H1 (cell line): Measurements from ENCODE around the gene ACKR3.

Experiments used
- CREB1 ChIP-seq: IDR thresholded peaks from 2 replicates; pipeline ENCODE4 v1.6.1; 2012; ENCODE audit warnings: inconsistent platforms
- CTCF ChIP-seq, 3 experiments: IDR thresholded peaks; 1 replicate in 2 of 3; 2 replicates in 1 of 3; pipeline versions ENCODE4 v1.5.1 to v1.6.1; 2011; ENCODE audit warnings: low read length in 3 of 3, mild to moderate bottlenecking in 3 of 3, inconsistent platforms in 2 of 3, low read depth in 1 of 3, moderate library complexity in 1 of 3; ENCODE audit not compliant: insufficient read depth in 1 of 3; ENCODE audit errors: control extremely low read depth in 1 of 3
- EP300 ChIP-seq, 2 experiments: IDR thresholded peaks; 1 replicate in 1 of 2; 2 replicates in 1 of 2; pipeline ENCODE4 v1.6.1; 2011 to 2012; ENCODE audit warnings: low read depth in 2 of 2, low read length in 2 of 2, mild to moderate bottlenecking in 2 of 2, borderline replicate concordance in 1 of 2, inconsistent platforms in 1 of 2, moderate library complexity in 1 of 2
- JUND ChIP-seq: IDR thresholded peaks from 2 replicates; pipeline ENCODE4 v1.6.1; 2011; ENCODE audit warnings: mild to moderate bottlenecking, improper control_type of control experiment, low read length
- NANOG ChIP-seq: IDR thresholded peaks from 2 replicates; pipeline ENCODE4 v1.6.1; 2011; ENCODE audit warnings: low read length, low read depth, mild to moderate bottlenecking, inconsistent platforms; ENCODE audit not compliant: insufficient read depth, poor library complexity, severe bottlenecking
- POLR2A ChIP-seq, 2 experiments: IDR thresholded peaks; 1 replicate in 1 of 2; 2 replicates in 1 of 2; pipeline ENCODE4 v1.6.1; 2011; ENCODE audit warnings: low read depth in 2 of 2, low read length in 2 of 2, mild to moderate bottlenecking in 2 of 2; ENCODE audit errors: control extremely low read depth in 1 of 2
- POLR2AphosphoS5 ChIP-seq: IDR thresholded peaks from 2 replicates; pipeline ENCODE4 v1.6.1; 2011; ENCODE audit warnings: low read depth, low read length
- RBBP5 ChIP-seq: IDR thresholded peaks from 2 replicates; pipeline ENCODE4 v1.7.1; 2012; ENCODE audit warnings: low read depth, mild to moderate bottlenecking, inconsistent platforms, low read length, moderate library complexity, borderline replicate concordance
- RNF2 ChIP-seq: fragments of 200-900, 300-1000 bp; sonication (generic); IDR thresholded peaks from 2 replicates; pipeline ENCODE4 v1.7.1; 2016; ENCODE audit warnings: borderline replicate concordance, low read depth, mild to moderate bottlenecking, antibody characterized with exemption, low read length; ENCODE audit not compliant: poor library complexity, severe bottlenecking; ENCODE audit errors: missing control alignments
- SP1 ChIP-seq: IDR thresholded peaks from 2 replicates; pipeline ENCODE4 v1.6.1; 2011; ENCODE audit warnings: low read depth, low read length
- SUZ12 ChIP-seq: fragments of 200-600 bp; sonication (generic); IDR thresholded peaks from 2 replicates; pipeline ENCODE4 v1.6.1; 2012; ENCODE audit warnings: mild to moderate bottlenecking, inconsistent platforms, low read length, moderate library complexity, mixed read lengths
- TAF1 ChIP-seq: IDR thresholded peaks from 2 replicates; pipeline ENCODE4 v1.6.1; 2011; ENCODE audit warnings: mild to moderate bottlenecking, low read depth, low read length
- YY1 ChIP-seq: IDR thresholded peaks from 2 replicates; pipeline ENCODE4 v1.6.1; 2011; ENCODE audit warnings: low read depth, mild to moderate bottlenecking, low read length

DNA sequence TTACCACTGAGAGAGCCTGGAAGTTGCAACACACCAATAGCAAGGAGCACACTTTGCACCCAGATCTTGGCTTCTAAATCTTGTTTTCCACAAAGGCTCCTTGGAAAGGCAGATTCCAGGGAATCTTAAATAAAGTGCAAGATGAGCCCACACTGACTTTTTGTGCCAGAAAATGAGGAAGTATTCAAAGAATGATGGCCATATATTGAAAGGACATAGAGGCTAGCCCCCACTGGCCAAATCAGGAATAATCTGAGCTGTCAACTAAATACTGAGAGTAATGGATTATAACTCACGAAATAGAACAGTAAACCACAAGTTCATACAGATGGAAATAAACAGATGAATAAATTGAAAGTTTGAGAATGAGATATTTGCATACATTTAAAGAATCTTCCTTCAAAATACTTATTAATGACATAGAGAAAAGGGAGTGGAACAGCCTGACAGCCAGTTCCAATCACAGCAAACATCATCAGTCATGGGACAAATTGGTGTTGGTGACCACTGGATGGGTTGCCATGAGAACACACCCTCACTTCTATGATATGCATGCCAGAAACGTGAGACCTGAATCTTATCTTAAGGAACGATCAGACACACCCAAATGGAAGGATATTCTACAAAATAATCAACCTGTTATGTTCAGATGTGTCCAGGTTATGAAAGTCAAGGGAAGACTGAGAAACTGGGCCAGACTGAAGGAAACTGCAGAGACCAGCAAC lies 12.2 kb upstream of the ACKR3 start:
- TF ChIP-seq JUND = no peak
- TF ChIP-seq RNF2 = no peak
- no peak for TF ChIP-seq POLR2A (IDR thresholded peaks at IDR 0.05; ENCODE audit: control extremely low read depth in 1 of 2, low read depth in 2 of 2, low read length in 2 of 2)
- TF ChIP-seq CTCF (IDR thresholded peaks at IDR 0.05; ENCODE audit: control extremely low read depth in 1 of 3, insufficient read depth in 1 of 3, low read depth in 1 of 3, low read length in 3 of 3) = no peak
- TF ChIP-seq YY1 = no peak
- no peak for TF ChIP-seq POLR2AphosphoS5
- no peak for TF ChIP-seq EP300 (IDR thresholded peaks at IDR 0.05; ENCODE audit: borderline replicate concordance in 1 of 2, low read depth in 2 of 2, low read length in 2 of 2)
- no peak for TF ChIP-seq RBBP5
- no peak for TF ChIP-seq TAF1
- no peak for TF ChIP-seq CREB1
- no peak for TF ChIP-seq NANOG
- TF ChIP-seq SUZ12 = no peak
- TF ChIP-seq SP1 = no peak
